GM21447 (cell line): ENCODE measurements around the gene MAPK11.

ENCODE experiments used
- ATAC-seq: cut with Tn5 transposase; IDR thresholded peaks from one replicate; pipeline ENCODE4 v1.9.1; 2021; ENCODE audit not compliant: unreplicated experiment

Gene MAPK11

DNA sequence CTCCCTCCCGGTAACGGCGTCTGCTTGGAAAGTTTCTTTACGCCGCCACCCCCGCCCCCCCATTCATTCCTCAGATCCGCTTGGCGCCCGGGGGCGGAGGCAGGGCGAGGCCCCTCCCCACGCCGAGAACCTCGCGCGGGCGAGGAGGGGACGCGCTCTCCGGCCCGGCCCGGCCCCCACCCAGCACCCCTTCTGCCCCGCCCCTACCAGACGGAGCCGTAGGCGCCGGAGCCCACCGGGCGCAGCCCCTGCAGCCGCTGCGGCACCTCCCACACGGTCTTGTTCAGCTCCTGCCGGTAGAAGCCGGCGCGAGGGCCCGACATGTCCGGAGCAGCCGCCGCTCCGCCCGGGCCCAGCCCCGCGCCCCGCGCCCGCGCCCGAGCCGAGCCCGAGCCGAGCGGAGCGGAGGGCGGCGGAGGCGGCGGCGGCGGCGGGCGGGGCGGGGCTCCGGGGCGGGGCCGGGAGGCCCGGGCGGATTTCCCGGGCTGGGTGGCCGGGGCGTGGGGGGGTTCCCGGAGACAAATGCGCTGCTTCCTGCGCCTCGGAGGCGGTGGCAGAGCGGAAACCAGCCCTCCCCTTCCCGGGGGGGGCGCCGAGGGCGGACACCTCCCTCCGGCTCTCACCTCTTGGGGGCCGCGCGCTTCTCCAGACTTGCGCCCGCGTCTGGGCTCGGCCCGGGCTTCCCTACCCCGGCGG lies at the start of gene MAPK11:
TSS of gene MAPK11 (minus strand) at position 411 of the 696 bp plus-strand sequence. CDS start at position 323, 88 bp downstream.
- ATAC-seq: no peak

GRCh38 chr22:50319503-50319951 lies 49.3 kb upstream of the MAPK11 start:
- ATAC-seq: no peak

DNA sequence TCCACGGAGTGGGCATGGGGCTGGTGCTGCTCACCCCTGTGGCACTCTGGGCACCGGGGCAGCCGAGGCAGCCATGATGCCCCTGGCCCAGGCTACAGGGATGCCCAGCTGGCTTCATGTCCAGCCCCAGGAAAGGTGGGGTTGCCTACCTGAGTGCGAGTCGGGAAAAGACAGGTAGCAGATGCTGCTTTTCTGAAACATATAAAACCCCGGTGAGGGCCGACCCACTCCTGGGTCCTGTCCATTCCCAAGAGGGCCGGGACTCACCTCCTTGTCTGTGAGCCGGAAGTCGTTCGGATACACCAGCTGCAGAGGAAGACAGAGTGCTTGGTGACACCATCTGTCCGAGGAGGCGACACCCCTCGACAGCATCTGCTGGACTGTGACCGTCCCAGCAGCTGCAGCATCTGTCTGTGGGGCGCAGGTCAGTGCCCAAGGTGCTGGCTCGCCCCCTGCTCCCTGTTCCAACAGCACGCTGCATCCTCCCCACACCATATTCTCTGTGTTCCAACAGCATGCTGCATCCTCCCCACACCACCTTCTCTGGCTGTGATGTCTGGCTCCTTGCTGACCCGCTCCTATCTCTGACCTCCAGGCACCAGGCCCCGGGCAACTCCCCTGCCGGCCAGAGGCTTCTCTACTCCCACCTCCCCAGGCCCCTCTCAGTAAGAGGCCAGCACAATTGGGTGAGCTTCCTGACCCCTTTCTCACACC lies 48.7 kb upstream of the MAPK11 start:
- no peak for ATAC-seq

GRCh38 chr22:50318356-50318697 lies 48.1 kb upstream of the MAPK11 start:
- no peak for ATAC-seq

- ATAC-seq: no peak
Measured at GRCh38 chr22:50317674-50318073, 47.5 kb upstream of the MAPK11 start.

GRCh38 chr22:50317178-50317577 lies 47.0 kb upstream of the MAPK11 start:
- no peak for ATAC-seq

DNA sequence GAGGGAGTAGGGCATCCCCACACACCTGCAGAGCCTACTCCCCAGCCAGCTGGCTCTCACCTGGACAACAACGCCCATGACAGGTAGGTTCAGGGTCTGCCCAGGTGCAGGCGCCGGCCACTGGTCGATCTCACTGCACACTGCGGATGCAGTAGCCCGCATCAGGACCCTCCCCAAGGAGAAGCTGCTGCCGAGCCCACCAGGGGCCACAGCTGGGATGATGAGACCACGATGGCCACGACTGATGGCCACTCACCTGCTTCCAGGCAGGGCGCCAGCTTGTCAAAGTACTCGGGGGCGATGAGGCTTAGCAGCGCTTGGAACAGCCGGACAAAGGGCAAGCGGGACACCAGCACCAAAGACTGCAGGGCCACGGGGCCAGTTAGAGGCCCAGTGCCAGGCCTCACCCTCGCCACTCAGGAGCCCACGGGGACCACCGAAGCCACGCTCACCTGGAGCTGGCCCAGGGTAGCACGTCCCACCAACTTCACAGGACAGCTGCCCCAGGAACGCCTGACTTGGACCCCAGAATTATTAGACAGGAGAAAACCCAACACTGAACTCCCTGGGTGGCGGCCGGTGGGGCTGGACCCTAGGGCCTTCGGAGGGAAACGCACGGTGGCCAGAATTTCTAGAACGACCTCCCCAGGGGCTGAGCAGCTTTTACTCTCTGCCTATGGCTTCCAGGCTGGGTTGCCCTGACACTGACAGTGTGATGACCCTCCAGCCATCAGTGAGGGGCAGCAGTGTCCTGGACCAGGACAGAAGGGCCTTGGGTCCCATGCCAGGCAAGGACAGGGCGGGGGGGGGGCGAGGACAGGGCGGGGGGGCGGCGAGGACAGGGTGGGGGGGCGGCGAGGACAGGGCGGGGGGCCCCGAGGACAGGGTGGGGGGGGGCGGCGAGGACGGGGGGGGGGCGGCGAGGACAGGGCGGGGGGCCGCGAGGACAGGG lies 46.2 kb upstream of the MAPK11 start:
- ATAC-seq: no peak

GRCh38 chr22:50315289-50316113 lies 45.3 kb upstream of the MAPK11 start:
- ATAC-seq: no peak

GRCh38 chr22:50314455-50315288 lies 44.5 kb upstream of the MAPK11 start:
- peak; percentile 85 for ATAC-seq

- ATAC-seq: no peak
Measured at GRCh38 chr22:50314081-50314454, 43.9 kb upstream of the MAPK11 start.

- no peak for ATAC-seq
Measured at GRCh38 chr22:50313600-50313999, 43.4 kb upstream of the MAPK11 start.

DNA sequence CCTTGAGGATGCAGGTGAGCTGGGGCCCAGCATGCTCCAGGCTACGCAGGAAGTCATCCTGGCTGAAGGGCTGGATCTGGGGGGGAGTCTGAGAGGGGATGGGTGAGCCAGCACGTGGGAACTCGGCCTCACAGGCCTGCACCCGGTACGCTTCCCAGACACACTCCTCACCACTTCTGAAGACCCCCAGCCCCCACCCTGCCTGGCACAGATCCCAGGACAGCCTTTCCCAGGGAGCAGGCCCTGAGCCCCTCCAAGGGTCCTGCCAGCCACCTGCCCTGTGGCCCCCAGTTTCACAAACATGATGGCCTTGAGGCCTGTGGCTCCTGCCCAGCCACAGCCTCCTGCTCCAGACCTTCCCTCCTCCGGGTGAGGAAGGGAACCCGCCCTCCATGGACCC lies 42.8 kb upstream of the MAPK11 start:
- no peak for ATAC-seq

DNA sequence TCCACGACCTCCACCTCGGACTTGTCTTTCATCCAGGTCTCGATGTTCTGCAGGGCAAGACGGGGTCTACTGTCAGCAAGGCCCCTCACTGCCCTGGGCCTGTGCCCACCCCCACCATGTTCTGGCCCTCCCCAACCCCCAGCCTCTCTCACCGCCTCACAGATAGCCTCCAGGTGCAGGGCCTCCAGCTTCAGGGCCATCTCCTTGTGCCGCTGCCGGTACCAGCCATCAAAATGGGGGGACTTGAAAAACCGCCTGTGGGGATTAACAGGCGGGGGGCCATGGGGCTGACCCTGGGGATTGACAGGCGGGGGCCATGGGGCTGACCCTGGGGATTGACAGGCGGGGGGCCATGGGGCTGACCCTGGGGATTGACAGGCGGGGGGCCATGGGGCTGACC lies 42.2 kb upstream of the MAPK11 start:
- no peak for ATAC-seq

DNA sequence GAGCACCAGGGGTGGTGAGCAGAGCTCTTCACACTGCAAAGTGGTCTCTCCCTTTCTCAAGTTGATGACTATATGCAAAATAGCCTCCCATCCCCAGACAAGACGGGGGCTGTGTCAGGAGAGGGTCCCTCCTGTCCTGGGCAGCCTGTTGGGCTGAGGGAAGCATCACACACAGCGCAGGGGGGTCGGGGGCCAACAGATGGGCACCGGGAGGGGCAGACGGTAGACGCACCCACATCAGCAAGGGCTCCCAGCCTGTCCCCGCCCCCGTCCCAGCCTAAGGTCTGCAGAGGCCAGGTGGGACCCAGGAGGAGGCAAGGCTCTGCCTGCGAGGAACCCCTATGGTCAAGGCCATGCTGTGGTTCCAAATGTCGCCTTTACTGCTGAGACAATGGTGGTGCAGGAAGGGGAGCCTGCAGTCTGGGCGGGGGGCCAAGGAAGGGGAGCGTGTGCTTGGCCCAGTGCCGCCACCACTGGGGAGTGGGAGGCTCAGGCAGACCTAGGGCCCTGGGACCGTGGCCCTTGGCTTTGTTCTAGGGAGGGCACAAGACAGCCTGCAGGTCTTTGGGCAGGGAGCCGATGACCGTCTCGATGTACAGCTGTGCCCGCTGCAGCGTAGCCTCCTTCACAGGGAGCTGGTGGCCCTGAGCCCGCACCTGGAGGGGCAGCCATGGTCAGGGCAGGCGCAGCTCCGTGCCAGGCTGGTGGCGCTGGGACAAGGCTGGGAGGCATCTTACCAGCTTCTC lies 41.6 kb upstream of the MAPK11 start:
- ATAC-seq: no peak

GRCh38 chr22:50310949-50311444 lies 40.8 kb upstream of the MAPK11 start:
- no peak for ATAC-seq

GRCh38 chr22:50310031-50310722 lies 40.0 kb upstream of the MAPK11 start:
- no peak for ATAC-seq

- ATAC-seq: no peak
Measured at GRCh38 chr22:50309601-50309991, 39.4 kb upstream of the MAPK11 start.

DNA sequence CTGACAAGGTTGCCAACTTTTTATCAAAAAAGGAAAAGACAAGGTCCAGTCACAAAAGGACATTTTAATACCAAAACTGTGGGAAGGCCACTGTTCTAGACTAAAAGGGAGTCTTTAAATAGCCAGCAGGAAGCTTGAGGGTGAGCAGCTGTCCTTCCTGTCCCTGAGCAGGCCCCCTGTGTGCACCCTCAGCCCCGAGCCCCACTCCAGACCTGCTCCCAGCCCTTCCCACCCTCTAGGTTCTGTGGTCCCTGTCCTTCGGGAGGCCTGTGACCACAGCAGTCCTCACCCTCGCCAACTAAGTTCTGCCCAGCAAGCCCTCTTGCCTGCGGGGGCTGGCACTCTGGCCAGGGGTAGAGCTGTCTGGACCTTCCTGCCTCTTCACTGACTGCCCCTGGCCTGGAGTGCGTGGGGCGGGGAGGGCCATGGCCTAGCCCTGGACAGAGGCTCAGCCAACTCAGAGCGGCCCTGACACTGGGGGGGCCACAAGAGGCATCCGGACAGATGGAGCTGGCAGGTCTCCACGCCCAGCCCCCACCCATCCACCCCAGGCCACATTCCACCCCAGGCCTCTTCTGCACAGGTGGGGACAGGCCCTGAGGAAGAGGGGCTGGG lies 38.9 kb upstream of the MAPK11 start:
- no peak for ATAC-seq
